ENCODE data around the gene AKAP5.

The AKAP5 gene, protein sequence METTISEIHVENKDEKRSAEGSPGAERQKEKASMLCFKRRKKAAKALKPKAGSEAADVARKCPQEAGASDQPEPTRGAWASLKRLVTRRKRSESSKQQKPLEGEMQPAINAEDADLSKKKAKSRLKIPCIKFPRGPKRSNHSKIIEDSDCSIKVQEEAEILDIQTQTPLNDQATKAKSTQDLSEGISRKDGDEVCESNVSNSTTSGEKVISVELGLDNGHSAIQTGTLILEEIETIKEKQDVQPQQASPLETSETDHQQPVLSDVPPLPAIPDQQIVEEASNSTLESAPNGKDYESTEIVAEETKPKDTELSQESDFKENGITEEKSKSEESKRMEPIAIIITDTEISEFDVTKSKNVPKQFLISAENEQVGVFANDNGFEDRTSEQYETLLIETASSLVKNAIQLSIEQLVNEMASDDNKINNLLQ

DNA sequence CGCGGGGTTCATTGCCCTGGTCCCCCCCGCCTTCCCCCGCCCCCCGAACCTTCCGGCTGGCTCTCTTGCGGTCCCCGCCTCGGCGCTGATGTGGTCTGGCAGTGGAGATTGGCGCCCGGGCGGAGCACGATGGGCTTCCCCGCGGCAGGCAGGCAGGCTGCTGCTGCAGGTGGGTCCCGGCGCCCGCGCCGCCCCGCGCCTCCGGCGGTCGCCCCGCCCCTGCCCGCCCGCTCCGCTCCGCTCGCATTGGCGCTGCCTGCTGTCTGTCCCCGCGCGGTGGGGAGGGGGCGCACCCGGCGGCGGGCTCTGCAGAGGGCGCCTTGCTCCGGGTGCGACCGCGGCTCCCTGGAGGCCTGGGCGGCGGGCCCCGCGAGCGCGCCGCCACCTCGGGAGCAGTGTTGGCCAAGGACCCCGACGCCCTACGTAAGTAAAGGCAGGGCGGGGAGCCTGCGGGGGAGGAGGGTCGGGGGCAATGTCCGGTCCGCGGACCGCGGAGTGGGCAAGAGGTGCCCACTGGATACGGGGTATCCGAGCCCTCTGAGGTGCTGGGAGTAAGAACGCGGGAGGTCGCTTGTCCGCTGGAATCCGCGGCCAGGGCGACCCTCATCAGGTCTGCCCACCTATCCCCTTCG lies at the start of gene AKAP5:
AKAP5 (plus strand) TSS at position 309 of the 632 bp plus-strand sequence. CDS start 2,896 bp downstream, outside the sequence.
- DNase-seq = peak; percentile 63 to 78

DNA sequence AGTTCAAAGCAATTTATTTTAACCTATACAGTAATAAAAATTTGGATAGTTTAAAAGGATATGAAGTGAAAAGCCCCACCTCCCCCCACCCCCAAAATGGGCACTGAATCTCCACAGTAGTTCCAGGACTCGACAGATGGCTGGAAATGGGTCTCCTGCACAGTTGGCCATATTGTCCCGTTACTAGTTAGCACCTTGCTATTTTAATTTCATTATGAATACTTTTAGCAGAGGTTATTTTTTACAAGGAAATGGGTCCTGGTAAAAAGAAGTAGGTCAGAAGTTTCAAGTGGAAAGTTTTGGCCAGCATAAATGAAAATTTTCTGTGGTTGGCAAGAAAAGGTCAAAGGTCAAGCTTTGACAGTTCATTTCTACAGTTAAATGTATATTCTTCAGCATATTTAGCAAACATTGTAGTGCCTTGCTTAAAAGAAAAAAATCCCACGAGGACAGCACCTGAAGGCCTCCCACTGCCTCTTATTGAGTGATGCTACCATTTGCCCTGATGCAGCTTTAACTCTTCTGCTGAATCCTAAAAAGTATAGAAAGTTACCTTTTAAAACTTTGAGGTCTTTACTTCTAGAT lies 48.9 kb upstream of the AKAP5 start:
- DNase-seq = no peak

DNA sequence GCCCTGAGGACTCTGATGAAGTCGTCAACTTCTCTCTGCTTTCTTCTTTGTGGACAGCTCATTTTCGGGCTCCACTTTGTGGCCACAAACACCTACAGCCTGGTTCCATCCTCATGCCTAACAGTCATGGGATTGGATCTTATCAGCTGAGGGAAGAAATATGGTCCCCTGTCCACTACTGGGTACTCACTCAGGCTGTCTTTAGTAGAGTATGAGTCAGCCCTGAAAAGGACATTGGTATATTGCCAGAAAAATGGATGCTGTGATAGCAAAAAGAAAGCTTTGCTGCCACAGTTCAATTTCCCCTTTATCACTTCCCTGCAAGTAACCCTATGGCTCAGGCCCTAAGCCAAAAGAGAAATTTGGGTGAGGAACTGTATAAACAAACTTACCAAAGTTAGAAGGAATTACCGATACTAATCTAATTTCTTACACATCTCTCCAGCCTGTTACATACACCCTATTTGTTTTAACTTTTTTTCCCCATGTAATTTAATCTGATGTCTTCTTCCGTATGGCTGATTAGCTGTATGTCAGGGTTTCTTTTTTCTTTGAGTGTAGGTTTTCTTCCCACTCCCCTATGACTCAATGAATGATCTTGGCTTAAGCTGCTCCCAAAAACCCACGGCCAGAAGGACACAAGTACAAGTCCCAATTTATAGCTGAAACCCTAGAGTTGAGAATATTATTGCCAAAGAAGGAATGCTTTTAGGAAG lies 48.1 kb upstream of the AKAP5 start:
- no peak for DNase-seq

DNA sequence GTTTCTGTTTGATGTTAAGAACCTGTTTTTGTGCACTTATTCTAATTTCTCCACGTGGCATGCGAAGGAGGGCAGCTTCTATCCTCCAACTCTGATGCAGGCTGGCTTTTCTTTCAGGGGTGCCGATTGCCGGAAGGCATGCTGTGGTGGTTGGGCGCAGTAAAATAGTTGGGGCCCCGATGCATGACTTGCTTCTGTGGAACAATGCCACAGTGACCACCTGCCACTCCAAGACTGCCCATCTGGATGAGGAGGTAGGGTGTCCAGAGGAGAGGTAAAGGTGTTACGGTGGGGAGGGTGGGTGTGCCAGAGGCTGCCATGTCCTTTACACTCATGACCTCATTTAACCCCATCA lies 47.6 kb upstream of the AKAP5 start:
- no peak for DNase-seq

DNA sequence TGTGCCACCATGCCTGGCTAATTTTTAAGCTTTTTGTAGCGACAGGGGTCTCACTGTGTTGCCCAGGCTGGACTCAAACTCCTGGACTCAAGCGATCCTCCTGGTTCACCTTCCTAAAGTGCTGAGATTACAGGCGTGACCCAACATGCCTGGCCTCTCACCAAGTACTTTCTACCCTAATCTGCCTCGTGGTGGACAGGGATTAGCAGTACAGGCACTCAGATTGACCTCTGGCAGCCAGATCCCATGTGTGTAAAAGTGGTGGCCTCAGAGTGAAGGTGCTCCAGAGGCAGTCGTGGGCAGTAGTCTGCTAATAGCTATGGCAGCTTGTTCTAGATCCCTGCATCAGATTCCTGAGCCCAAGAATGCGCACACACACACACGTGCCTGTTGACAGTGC lies 46.3 kb upstream of the AKAP5 start:
- no peak for DNase-seq

DNA sequence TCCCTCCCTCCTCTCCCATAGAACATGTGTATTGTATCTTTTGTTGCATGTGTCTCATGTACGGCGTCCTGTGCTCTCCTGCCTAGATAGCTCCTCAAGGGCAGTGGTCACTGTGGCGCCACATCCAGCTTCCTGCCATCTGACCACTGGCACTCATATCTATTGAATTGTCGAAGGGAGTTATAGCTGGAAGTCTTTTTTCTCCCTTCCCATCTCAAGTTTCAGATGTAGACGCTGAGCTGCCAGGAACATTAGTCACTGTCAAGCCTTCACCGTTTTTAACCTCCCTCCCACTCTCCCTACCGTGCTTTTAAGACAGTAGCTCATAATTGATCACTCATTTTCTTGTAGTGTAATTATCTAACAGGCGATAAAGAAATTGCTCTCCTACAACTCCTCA lies 44.1 kb upstream of the AKAP5 start:
- DNase-seq = no peak

DNA sequence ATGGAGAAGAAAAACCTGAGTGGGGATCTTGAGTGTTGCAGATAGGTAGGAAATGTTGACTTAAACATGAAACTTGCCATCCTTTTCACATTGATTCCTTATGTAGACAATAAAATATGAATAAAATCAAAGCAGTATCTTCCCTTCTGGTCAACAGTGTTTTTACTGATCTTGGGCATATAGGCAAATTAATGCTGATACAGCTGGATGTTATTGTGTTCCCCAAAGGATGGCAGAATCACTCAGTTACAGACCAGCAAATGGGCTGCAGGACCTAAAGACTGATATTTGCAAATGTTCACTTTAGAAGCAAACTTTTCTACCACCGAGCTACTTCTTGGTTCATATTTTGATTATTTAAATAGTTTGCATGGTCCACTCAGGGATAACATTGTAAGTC lies 43.3 kb upstream of the AKAP5 start:
- DNase-seq = no peak

DNA sequence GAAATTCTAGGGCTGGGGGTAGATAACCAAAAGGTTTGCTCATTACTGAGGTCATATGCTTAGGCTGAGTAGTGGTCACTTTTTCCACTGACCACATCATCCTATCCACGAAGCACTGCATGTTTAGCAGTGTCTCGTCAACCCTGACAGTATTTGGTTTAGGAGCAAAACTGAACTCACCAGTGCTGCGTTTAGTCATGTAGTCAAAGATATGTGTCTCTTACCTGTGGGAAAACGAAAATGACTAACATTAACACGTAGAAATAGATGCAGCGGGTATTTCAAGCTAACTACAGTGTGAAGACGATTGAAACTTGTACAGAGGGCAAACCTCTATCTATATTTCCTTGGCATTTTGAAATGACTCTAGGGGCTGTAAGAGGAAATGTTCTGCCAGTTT lies 42.5 kb upstream of the AKAP5 start:
- DNase-seq = no peak

DNA sequence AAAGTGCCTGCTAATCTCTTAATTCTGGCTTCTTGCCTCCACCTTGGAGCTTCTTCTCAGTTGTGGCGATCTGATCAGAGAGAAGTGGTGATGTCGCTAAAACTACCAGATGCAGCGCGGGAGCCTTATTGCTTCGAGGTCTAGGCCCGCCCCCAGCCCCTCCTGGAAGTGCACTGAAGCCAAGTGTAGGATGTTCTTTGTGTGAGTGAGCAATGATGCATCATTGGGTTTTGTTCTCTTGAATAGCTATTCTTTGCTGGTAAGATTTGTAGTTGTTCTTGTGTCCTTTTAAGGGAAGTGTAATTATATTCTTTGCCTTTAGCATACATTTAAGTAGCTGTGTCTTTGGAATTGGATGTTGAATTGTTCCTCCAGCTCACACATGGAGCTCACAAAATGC lies 41.3 kb upstream of the AKAP5 start:
- no peak for DNase-seq

DNA sequence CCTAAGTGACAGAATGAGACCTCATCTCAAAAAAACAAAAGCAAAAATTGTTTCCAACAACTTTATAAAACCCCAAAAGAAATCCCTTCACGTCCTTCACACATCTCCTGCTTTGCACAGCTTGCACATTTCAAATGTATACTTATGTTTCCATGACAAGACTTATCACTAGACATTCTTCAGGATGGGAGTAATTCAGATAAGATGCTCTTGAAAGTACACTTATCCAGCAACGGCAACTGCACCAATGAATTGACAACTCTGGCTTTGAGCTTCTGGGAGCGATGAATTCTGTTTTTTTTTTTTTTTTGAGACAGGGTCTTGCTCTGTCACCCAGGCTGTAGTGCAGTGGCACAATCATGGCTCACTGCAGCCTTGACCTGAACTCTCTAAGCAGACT lies 30.8 kb upstream of the AKAP5 start:
- no peak for DNase-seq

DNA sequence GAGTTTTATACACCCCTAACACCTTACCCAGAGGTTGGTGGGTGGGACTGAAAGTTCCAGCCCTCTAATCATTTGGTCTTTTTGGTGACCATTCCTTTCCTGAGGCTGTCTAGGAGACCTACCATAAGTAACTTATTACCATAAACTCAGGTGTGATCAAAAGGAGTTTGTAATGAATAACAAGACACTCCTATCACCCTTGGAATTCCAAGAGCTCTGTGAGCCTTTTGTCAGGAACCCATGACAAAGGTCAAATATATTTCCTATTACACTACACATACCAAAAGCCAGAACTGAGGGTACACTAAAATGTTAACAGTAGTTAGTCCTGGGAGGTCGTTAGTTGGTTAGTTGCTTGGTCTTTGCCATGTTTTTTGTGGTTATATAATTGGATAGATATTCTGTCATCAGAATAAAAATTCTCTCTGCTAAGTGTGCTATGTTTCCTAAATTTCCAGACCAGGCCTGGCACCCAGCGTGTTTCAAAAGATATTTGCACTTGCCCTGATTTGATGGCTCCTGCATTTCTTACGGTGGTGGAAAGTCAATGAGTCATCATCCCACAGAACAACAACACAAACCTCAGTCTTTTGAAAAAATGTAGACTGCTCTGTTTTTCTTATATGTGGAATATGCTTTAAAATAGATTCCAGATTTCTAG lies 27.0 kb upstream of the AKAP5 start:
- no peak for DNase-seq

DNA sequence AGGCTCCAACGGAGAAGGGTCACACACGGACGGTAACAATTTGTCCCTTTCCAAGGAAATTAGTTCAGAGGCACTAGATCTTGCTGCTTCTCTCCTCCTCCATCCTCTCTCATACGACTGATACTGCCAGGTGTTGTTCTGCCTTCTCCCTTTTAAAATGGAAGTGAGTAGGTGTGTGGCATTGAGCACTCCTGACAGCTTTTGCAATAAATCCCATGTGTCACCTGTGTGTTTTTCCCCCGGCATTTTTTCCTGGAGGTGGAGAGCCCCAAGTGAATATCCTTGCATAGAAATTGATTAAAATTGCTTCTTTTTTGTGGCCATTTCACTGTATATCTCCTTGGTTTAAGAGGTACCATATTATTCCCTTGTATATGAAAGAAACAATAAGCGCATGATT lies 26.2 kb upstream of the AKAP5 start:
- no peak for DNase-seq

DNA sequence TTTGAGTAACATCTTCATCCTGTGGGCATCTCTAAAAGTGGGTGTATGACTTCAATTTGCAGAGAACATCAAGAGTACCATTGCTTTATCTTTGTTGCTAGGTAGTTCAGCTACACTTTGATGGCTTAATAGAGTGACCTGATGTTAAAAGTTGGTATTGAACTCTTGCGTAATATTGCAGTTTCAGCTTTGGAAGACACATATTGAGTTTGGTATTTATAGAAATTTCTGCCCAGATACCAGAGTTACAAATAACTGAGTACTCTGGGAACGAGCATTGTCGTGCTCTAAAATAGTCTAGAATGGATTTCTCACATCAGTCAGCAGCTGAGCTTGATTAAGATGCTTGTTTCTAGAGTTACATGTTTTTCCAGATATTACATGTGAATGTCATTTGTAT lies 24.8 kb upstream of the AKAP5 start:
- DNase-seq = no peak

DNA sequence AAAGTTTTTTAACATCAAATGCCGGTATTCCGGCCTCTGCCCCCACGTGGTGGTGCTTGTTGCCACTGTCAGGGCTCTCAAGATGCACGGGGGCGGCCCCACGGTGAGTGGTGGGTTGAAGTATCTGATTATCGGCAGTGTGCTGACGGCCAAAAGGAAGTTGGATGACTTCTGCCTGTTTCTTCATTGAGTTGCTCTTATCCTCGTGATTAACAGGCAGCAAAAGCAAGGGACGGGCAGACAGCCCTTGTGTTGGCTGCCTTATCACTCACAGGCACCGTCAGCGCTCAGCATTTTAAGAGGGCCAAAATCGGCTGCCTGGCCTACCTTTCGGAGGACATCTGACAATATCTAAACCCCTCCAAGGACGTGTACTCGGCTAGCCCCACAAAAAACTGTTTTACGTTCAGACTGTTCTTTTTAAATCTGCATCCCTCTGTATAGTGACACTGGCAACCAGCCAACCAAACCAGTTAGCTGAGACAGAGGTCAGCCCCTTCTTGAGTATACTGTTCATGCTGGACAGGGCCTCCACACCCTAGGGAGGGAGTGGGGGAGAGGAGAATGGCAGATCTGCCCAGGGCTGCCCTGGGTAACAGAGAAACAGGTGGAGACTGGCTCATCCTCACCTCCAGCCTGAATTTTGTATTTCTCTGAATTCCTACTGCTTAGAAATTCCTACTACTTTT lies 22.9 kb upstream of the AKAP5 start:
- no peak for DNase-seq

DNA sequence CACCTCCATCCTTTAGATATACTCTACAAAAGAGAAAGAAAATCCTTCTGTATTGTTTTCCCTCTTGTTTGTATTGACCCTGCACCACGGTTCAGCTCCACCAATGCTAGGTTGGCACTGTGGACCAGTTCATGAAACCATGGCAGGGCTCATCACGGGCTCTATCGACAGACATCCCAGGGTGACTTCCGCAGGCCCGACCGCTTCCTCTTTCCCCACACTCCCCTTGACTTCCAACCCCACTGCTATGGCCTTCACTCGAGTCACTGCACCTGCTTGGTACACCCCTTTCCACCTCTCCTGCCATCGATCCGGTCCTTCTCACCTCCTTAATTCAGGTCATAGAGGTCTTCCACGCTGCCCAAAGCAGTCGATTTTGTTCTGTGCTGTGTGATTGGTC lies 21.2 kb upstream of the AKAP5 start:
- DNase-seq = no peak

DNA sequence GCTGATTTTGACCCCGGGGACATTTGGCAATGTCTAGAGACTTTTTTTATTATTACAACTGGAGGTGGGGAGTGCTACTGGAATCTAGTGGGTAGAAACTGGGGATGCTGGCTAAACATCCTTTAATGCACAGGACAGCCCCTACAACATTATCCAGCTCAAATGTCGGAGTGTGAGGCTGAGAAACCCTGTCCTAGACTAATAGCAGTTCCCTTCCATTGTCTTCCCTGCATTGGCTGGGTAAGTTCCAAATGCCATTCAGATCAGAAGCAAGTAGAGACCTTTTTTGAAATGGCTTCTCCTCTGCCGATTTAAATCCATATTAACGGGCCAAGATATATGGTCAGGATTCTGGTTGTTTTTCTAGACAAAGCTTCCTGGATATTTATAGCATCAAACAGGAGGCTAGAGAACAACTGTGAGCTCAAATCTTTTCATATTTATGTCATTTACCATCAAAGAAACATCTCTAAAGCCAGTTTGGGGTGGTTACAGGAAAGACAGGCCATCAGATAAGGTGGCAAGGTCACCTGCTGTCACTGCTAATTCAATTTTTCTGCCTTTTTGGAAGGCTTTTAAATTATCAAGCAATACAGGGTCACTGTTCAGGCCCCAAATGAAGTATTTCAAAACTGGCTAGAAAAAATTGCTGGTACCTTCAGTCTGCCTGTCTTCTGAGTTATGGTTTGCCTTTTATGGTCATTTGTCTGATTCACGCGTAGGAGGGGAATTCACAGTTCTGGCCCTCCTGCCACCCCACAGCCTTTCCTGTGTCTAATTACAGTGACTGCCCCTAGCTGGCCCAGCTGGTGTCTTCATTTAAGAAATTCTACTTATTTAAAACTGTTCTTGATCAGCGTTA lies 20.1 kb upstream of the AKAP5 start:
- DNase-seq = peak; percentile 55 to 72

DNA sequence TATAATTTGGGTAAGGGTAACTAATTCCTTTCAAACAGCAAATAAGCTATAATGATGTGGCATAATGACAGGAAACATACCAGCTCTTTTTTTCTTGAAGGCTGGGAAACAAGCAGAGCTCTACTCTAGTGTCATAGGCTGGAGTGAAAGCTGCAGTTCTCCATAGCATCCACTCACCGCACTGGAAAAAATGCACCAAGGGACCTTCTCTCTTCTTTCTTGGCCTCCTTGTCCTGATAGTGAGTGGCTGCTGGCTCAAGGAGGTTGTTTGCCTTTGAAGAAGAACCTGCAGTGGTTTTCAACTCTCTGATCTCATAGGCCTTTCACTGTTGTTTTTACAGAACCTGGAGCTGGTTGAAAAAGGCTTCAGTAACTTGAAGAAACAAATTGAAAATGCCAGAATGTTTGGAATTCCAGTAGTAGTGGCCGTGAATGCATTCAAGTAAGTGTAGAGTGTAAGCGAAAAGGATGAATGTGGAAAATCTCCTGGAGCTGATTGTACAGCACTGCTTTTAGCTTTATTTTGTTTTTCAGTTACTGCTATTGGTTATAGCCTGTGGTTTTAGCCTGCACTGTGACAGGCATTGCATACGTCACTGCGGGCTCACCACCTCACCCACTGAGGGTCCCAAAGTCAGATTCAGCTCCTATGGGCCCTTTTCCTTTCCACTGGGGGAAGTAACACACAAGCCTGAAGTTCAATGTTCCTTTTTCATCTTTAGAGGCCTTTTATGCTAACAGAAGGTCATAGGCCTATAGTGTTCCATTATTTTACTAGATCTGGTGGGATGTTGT lies 17.2 kb upstream of the AKAP5 start:
- DNase-seq = peak in 1 of 2 donors; percentile 27

DNA sequence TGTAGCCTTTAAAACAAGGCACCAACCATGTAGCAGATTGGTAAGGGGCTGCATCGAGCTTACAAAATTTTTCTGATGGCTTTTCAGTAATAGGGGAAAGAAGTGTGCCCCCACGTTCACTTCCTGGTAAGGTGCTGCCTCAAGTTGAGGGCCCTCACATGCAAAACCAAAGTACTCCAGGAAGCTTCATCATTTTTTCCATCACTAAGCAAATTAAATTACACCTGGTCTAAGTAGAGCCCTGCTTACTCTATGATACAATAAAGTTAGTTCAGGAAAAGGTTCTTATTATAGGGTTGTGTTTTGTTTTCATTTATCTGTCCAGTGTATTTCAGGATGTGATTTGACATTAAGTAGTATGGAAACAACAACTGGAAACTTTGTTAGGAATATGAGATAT lies 15.0 kb upstream of the AKAP5 start:
- DNase-seq = no peak

DNA sequence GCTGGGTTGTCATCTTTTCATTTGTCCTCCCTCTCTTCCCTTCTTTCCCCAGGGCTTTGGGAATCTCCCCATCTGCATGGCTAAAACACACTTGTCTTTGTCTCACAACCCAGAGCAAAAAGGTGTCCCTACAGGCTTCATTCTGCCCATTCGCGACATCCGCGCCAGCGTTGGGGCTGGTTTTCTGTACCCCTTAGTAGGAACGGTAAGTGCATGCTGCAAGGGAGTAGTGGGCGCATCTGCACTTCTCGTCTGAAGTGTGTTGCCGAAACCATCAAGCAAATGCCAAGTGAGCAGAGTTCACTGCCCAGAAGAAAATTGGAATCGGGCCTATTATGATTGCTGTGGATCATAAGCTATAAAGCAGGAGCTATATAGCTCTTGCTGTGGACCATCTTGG lies 10.6 kb upstream of the AKAP5 start:
- DNase-seq = no peak

DNA sequence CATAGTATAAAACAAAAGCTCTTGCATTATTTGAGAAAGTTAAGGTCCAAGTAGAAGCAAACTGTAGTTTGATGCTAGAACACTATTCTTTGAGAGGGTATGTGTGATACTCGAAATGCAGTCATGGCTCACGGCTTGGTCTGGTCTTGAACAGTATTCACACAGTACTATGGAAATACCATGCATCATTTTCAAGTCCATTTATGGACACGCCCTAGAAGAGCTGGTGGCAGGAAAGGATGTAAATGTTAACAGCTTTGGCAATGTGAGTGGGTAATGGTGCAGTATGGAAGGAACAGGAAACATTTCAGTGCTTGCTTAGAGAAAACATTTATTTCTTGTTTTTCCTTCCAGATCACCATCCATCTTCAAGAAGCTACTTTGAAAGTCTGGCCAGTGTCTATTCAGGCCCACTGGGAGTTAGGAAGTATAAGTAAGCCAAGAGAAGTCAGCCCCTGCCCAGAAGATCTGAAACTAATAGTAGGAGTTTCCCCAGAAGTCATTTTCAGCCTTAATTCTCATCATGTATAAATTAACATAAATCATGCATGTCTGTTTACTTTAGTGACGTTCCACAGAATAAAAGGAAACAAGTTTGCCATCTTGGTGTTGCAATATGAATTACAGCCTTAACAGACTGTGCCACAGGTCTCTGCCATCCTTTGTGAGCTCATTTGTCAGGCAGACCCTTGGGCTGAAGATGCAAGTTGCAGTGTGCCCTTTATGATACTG lies 5.7 kb upstream of the AKAP5 start:
- DNase-seq = no peak
